ENCODE measurements around the gene CD99L2.
"Not testable (repeated sequence)": the region's sequence is repeated elsewhere in the genome, so short reads cannot be mapped to it uniquely, and the experiment has no call there.

- not testable (repeated sequence) for TF ChIP-seq CTCF, POLR2A (IDR thresholded peaks at IDR 0.05)
These were observed 11.2 kb downstream of the CD99L2 start for GRCh38 chrX:150887268-150887667.
